K562 treated with DMSO at 1 percent for 24 hours (cell line): Measurements from ENCODE around the gene LPCAT1. TPM values are rescaled to one million over a fixed set of nuclear protein-coding genes. Genes with fewer than 3 reads are reported as not detected.

Source experiments
- total RNA-seq: library from RNA; unstranded; fragments of 300-600 nt; gene quantifications from 2 replicates; pipeline ENCODE4 v1.2.3, GENCODE V29; 2022; ENCODE audit warnings: low read depth; ENCODE audit not compliant: insufficient read depth

LPCAT1 gene
- total RNA-seq = 21.3 and 22.6 TPM in 2 replicates

GRCh38 chr5:1523793-1524480, at the start of gene LPCAT1:
Gene LPCAT1 (minus strand): TSS chr5:1523960. CDS start chr5:1523844, 116 bp downstream.

GRCh38 chr5:1445313-1445688, 78.5 kb downstream of the LPCAT1 start, which contains the start of gene SLC6A3:
Gene SLC6A3 (minus strand): TSS chr5:1445440. CDS start chr5:1443197, 2,243 bp downstream.

Other genes starting within 250 kb of the LPCAT1 start
- not detected in 2 replicates for gene TERT, start 228.9 kb downstream of the LPCAT1 start, total RNA-seq
- gene CLPTM1L, start 178.9 kb downstream of the LPCAT1 start, total RNA-seq = 132 TPM in 2 replicates
- gene SLC6A3, start 78.5 kb downstream of the LPCAT1 start, total RNA-seq = not detected in 2 replicates